H9 (cell line): ENCODE data around the gene POLR3B. TPM values are rescaled to one million over a fixed set of nuclear protein-coding genes. Genes with fewer than 3 reads are reported as not detected.

Experiments used
- DNase-seq: peaks from one replicate; pipeline ENCODE4 v3.0.0-alpha.2; 2017
- H2AFZ ChIP-seq: one replicate; pipeline ENCODE4 v1.6.1; 2013; ENCODE audit warnings: mild to moderate bottlenecking, low read length, control low read depth, moderate library complexity
- H2AK5ac ChIP-seq: 2 replicates; pipeline ENCODE4 v1.6.1; 2013; ENCODE audit warnings: low read length, control low read depth, mixed read lengths; ENCODE audit not compliant: insufficient read length
- H2BK120ac ChIP-seq: one replicate; pipeline ENCODE4 v1.6.1; 2013; ENCODE audit warnings: low read depth, mild to moderate bottlenecking, low read length, control low read depth, inconsistent platforms; ENCODE audit not compliant: poor library complexity, severe bottlenecking
- H2BK12ac ChIP-seq: 2 replicates; pipeline ENCODE4 v1.6.1; 2013; ENCODE audit warnings: low read length, control low read depth, mixed read lengths, low read depth; ENCODE audit not compliant: insufficient read length
- H2BK15ac ChIP-seq: 2 replicates; pipeline ENCODE4 v1.6.1; 2013; ENCODE audit warnings: low read depth, low read length, control low read depth
- H2BK20ac ChIP-seq: one replicate; pipeline ENCODE4 v1.6.1; 2013; ENCODE audit warnings: low read depth, mild to moderate bottlenecking, low read length, control low read depth, inconsistent platforms; ENCODE audit not compliant: poor library complexity, severe bottlenecking
- H2BK5ac ChIP-seq: 2 replicates; pipeline ENCODE4 v1.6.1; 2013; ENCODE audit warnings: low read length, control low read depth, mixed read lengths; ENCODE audit not compliant: insufficient read length
- H3K14ac ChIP-seq: 2 replicates; pipeline ENCODE4 v1.6.1; 2013; ENCODE audit warnings: low read length, control low read depth; ENCODE audit not compliant: insufficient read depth
- H3K18ac ChIP-seq: 2 replicates; pipeline ENCODE4 v1.6.1; 2013; ENCODE audit warnings: low read depth, mild to moderate bottlenecking, mixed read lengths, low read length, control low read depth; ENCODE audit not compliant: insufficient read length
- H3K23ac ChIP-seq: 2 replicates; pipeline ENCODE4 v1.6.1; 2013; ENCODE audit warnings: low read length, control low read depth, mixed read lengths, low read depth; ENCODE audit not compliant: insufficient read length
- H3K23me2 ChIP-seq: 2 replicates; pipeline ENCODE4 v1.6.1; 2013; ENCODE audit warnings: low read depth, mild to moderate bottlenecking, mixed read lengths, low read length, control low read depth; ENCODE audit not compliant: insufficient read length, poor library complexity, severe bottlenecking
- H3K27ac ChIP-seq: 2 replicates; pipeline ENCODE4 v1.5.1; 2013; ENCODE audit warnings: low read length, control low read depth, mixed read lengths, low read depth; ENCODE audit not compliant: insufficient read length
- H3K27me3 ChIP-seq: 2 replicates; pipeline ENCODE4 v1.6.1; 2013; ENCODE audit warnings: low read length, control low read depth, inconsistent platforms; ENCODE audit not compliant: insufficient read depth
- H3K4ac ChIP-seq: 2 replicates; pipeline ENCODE4 v1.6.1; 2013; ENCODE audit warnings: low read depth, mild to moderate bottlenecking, control low read depth, inconsistent platforms, low read length, moderate library complexity
- H3K4me1 ChIP-seq: 2 replicates; pipeline ENCODE4 v1.6.1; 2013; ENCODE audit warnings: low read length, control low read depth, inconsistent platforms; ENCODE audit not compliant: insufficient read depth
- H3K4me2 ChIP-seq: 2 replicates; pipeline ENCODE4 v1.6.1; 2013; ENCODE audit warnings: low read length, control low read depth, mixed read lengths; ENCODE audit not compliant: insufficient read length, insufficient read depth
- H3K56ac ChIP-seq: 2 replicates; pipeline ENCODE4 v1.6.1; 2013; ENCODE audit warnings: low read depth, mild to moderate bottlenecking, mixed read lengths, low read length, control low read depth; ENCODE audit not compliant: insufficient read length
- H3K79me1 ChIP-seq: 2 replicates; pipeline ENCODE4 v1.6.1; 2013; ENCODE audit warnings: low read depth, mild to moderate bottlenecking, moderate library complexity, low read length, control low read depth, inconsistent platforms; ENCODE audit not compliant: insufficient read depth, poor library complexity, severe bottlenecking
- H3K79me2 ChIP-seq: 2 replicates; pipeline ENCODE4 v1.6.1; 2013; ENCODE audit warnings: low read length, control low read depth, inconsistent platforms; ENCODE audit not compliant: insufficient read depth
- H3K9ac ChIP-seq: 2 replicates; pipeline ENCODE4 v1.6.1; 2013; ENCODE audit warnings: low read length, control low read depth, mixed read lengths; ENCODE audit not compliant: insufficient read length; ENCODE audit errors: extremely low read depth
- H3K9me3 ChIP-seq: one replicate; pipeline ENCODE4 v1.6.1; 2013; ENCODE audit warnings: low read depth, low read length, inconsistent platforms; ENCODE audit not compliant: control insufficient read depth
- H3T11ph ChIP-seq: one replicate; pipeline ENCODE4 v1.6.1; 2013; ENCODE audit warnings: mild to moderate bottlenecking, low read length, control low read depth, inconsistent platforms
- H4K20me1 ChIP-seq: one replicate; pipeline ENCODE4 v1.6.1; 2013; ENCODE audit not compliant: control insufficient read depth, insufficient read length, insufficient read depth
- H4K5ac ChIP-seq: 2 replicates; pipeline ENCODE4 v1.6.1; 2013; ENCODE audit warnings: low read depth, mild to moderate bottlenecking, mixed read lengths, low read length, control low read depth; ENCODE audit not compliant: insufficient read length
- H4K8ac ChIP-seq: replicated peaks from 2 replicates; pipeline ENCODE4 v1.6.1; 2013; ENCODE audit warnings: low read length, control low read depth, mixed read lengths, low read depth; ENCODE audit not compliant: insufficient read length
- H4K91ac ChIP-seq: 2 replicates; pipeline ENCODE4 v1.6.1; 2013; ENCODE audit warnings: low read depth, mild to moderate bottlenecking, moderate library complexity, mixed read lengths, low read length, control low read depth; ENCODE audit not compliant: insufficient read length
- H3K27ac Mint-ChIP-seq, 3 experiments: 2 replicates in 2 of 3; 3 replicates in 1 of 3; pipeline ENCODE4 v1.8.0; 2020 to 2021; ENCODE audit warnings: mixed read lengths in 3 of 3, mild to moderate bottlenecking in 1 of 3, moderate library complexity in 1 of 3
- H3K27me3 Mint-ChIP-seq: 2 replicates; pipeline ENCODE4 v1.8.0; 2021; ENCODE audit warnings: low read depth, mild to moderate bottlenecking, moderate library complexity, mixed read lengths
- H3K36me3 Mint-ChIP-seq, 3 experiments: 2 replicates in 2 of 3; 3 replicates in 1 of 3; pipeline ENCODE4 v1.8.0; 2020 to 2021; ENCODE audit warnings: low read depth in 3 of 3, mixed read lengths in 3 of 3; ENCODE audit not compliant: insufficient read depth in 1 of 3
- H3K4me1 Mint-ChIP-seq, 2 experiments: 2 replicates each; pipeline ENCODE4 v1.8.0; 2020; ENCODE audit warnings: mixed read lengths in 2 of 2
- H3K4me3 Mint-ChIP-seq, 2 experiments: 2 replicates in 1 of 2; 3 replicates in 1 of 2; pipeline ENCODE4 v1.8.0; 2020 to 2021; ENCODE audit warnings: mild to moderate bottlenecking in 2 of 2, mixed read lengths in 2 of 2, moderate library complexity in 1 of 2
- H3K9me3 Mint-ChIP-seq, 2 experiments: 2 replicates in 1 of 2; 3 replicates in 1 of 2; pipeline ENCODE4 v1.8.0; 2020; ENCODE audit warnings: mild to moderate bottlenecking in 2 of 2, mixed read lengths in 2 of 2, moderate library complexity in 1 of 2
- WGBS: extraction: QIAGEN DNeasy Blood & Tissue Kit; methylation state at CpG from one replicate; pipeline ENCODE4 v1.1.7; 2013; ENCODE audit warnings: missing lambda C conversion rate, low lambda C conversion rate, mixed read lengths; ENCODE audit not compliant: insufficient read length; ENCODE audit errors: extremely low coverage; 5-methylcytosine and 5-hydroxymethylcytosine counted together
- total RNA-seq: library from RNA; stranded (reverse); gene quantifications from 2 replicates; pipeline ENCODE4 v1.2.1, GENCODE V29; 2021
- TF ChIP-seq, protein P1 (sequence below): fragments of 200-600 bp; sonication (generic); conservative IDR thresholded peaks from 3 replicates; pipeline ENCODE4 v1.8.0; 2021; ENCODE audit warnings: antibody characterized with exemption, mild to moderate bottlenecking

The POLR3B gene
- total RNA-seq, 1 experiment from 2014 or later: 13.4 TPM

DNA sequence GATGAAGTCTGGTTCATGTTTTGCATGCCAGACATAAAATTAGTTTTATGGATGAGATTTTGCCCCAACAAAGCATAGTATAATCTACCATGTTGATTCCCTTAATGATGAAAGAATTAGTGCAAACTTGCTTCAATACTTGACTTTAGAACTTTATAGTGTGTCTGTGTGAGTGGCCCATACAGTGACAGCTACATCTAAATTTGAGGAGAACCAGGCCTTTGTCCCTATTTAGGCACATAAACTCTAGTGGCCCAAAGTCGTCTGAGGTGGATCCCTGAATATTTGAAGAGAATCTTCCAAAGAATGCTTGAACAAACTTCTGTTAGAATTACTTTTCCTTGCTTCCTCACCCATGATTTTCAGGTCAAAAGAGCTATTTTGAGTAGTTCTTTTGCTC, 70.4 kb downstream of the POLR3B start:
- Mint-ChIP-seq H3K4me3 (no peak overlapping the region), H3K27me3 (no peaks in the 10 kb centered on the region), H3K4me1 (peaks cover 0 to 4% of the 10 kb centered on the region in 2 experiments; a peak in 2 of 4 replicates), H3K27ac (no peak overlapping the region), H3K9me3 (no peaks in the 10 kb centered on the region; a peak in 1 of 5 replicates), H3K36me3 (peaks cover 0 to 2% (median 0%) of the 10 kb centered on the region in 3 experiments; a peak in 1 of 7 replicates)
- H2AFZ ChIP-seq: no peak overlapping the region
- H3K9me3 ChIP-seq: no peaks in the 10 kb centered on the region
- H4K20me1 ChIP-seq: no peaks in the 10 kb centered on the region
- H3K79me1 ChIP-seq: no peaks in the 10 kb centered on the region
- no peak overlapping the region for H4K5ac ChIP-seq
- no peak overlapping the region for H3K27ac ChIP-seq
- no peak overlapping the region for H2AK5ac ChIP-seq
- no peak for DNase-seq
- H3K23ac ChIP-seq: no peak overlapping the region
- no peak overlapping the region for H3K18ac ChIP-seq
- no peak overlapping the region for H3K9ac ChIP-seq
- TF ChIP-seq, protein P1, sequence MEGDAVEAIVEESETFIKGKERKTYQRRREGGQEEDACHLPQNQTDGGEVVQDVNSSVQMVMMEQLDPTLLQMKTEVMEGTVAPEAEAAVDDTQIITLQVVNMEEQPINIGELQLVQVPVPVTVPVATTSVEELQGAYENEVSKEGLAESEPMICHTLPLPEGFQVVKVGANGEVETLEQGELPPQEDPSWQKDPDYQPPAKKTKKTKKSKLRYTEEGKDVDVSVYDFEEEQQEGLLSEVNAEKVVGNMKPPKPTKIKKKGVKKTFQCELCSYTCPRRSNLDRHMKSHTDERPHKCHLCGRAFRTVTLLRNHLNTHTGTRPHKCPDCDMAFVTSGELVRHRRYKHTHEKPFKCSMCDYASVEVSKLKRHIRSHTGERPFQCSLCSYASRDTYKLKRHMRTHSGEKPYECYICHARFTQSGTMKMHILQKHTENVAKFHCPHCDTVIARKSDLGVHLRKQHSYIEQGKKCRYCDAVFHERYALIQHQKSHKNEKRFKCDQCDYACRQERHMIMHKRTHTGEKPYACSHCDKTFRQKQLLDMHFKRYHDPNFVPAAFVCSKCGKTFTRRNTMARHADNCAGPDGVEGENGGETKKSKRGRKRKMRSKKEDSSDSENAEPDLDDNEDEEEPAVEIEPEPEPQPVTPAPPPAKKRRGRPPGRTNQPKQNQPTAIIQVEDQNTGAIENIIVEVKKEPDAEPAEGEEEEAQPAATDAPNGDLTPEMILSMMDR: no peak
- H2BK20ac ChIP-seq: no peak overlapping the region
- H4K91ac ChIP-seq: no peak overlapping the region
- no peak overlapping the region for H2BK15ac ChIP-seq
- no peaks in the 10 kb centered on the region for H3K23me2 ChIP-seq
- H2BK5ac ChIP-seq: no peak overlapping the region
- H3K79me2 ChIP-seq: no peaks in the 10 kb centered on the region
- no CpG with 5 or more reads among the region's 1 CpG for WGBS
- H4K8ac ChIP-seq: no peak overlapping the region
- H3T11ph ChIP-seq: no peak overlapping the region
- H2BK12ac ChIP-seq: no peak overlapping the region
- H3K4ac ChIP-seq: no peak overlapping the region
- H3K14ac ChIP-seq: no peak overlapping the region
- H3K56ac ChIP-seq: no peak overlapping the region
- no peak overlapping the region for H2BK120ac ChIP-seq
- H3K4me2 ChIP-seq: no peak overlapping the region
- no peaks in the 10 kb centered on the region; the same call in 1 of the 2 replicates for H3K4me1 ChIP-seq
- H3K27me3 ChIP-seq: no peaks in the 10 kb centered on the region
